Tibial nerve (tissue), 4 donors: Measurements from ENCODE around the gene RAB9A.

Experiments
- EP300 ChIP-seq, 2 donors: sonication (generic); formaldehyde crosslinking; IDR thresholded peaks; one replicate each; pipeline ENCODE4 v1.6.1; 2017; ENCODE audit warnings: antibody characterized with exemption in 2 of 2, mild to moderate bottlenecking in 1 of 2
- POLR2A ChIP-seq, 2 donors: fragments of 450-650 bp; IDR thresholded peaks; one replicate each; pipeline ENCODE4 v1.6.1; 2017; ENCODE audit warnings: antibody characterized with exemption in 2 of 2, mild to moderate bottlenecking in 2 of 2, moderate library complexity in 2 of 2
- TF ChIP-seq, protein P1 (sequence below), 5 experiments: fragments of 200-600 bp in 3 of 5; fragments of 450-650 bp in 2 of 5; sonication (generic) in 3 of 5; IDR thresholded peaks; one replicate each; pipeline ENCODE4 v1.5.1; 2016 to 2019; ENCODE audit warnings: antibody characterized with exemption in 5 of 5, mild to moderate bottlenecking in 3 of 5, moderate library complexity in 2 of 5

DNA sequence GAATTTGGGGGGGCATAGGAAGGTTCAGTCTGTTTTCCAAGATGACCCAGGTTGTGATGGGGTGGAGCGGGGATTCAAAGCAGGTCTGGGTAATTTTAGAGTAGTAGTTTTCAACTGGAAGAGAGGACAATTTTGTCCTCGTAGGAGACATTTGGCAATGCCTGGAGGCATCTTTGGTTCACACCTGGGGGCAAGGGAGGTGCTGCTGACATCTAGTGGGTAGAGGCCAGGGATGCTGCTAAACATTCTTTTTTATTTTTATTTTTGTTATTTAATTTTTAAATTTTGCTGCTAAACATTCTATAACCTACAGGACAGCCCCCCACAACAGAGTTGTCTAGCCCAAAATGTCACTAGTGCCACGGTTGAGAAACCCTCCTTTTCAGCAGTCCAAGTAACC is 1.9 kb downstream of the RAB9A start:
- TF ChIP-seq EP300 (IDR thresholded peaks at IDR 0.05) (no peak), POLR2A (IDR thresholded peaks at IDR 0.05) (no peak)
- TF ChIP-seq, protein P1, sequence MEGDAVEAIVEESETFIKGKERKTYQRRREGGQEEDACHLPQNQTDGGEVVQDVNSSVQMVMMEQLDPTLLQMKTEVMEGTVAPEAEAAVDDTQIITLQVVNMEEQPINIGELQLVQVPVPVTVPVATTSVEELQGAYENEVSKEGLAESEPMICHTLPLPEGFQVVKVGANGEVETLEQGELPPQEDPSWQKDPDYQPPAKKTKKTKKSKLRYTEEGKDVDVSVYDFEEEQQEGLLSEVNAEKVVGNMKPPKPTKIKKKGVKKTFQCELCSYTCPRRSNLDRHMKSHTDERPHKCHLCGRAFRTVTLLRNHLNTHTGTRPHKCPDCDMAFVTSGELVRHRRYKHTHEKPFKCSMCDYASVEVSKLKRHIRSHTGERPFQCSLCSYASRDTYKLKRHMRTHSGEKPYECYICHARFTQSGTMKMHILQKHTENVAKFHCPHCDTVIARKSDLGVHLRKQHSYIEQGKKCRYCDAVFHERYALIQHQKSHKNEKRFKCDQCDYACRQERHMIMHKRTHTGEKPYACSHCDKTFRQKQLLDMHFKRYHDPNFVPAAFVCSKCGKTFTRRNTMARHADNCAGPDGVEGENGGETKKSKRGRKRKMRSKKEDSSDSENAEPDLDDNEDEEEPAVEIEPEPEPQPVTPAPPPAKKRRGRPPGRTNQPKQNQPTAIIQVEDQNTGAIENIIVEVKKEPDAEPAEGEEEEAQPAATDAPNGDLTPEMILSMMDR (IDR thresholded peaks at IDR 0.05) = no peak
